Endodermal cell (in vitro differentiated cells): ENCODE results near the gene ADH1B. TPM values are rescaled to one million over a fixed set of nuclear protein-coding genes. Genes with fewer than 3 reads are reported as not detected.

ENCODE experiments used
- DNase-seq: peaks from one replicate; pipeline ENCODE4 v3.0.0-alpha.2; 2017
- H3K27ac ChIP-seq: 2 replicates; pipeline ENCODE4 v1.5.1; 2013; ENCODE audit warnings: mild to moderate bottlenecking, low read depth, low read length, moderate library complexity
- H3K27me3 ChIP-seq: 2 replicates; pipeline ENCODE4 v1.6.1; 2013; ENCODE audit warnings: mild to moderate bottlenecking, low read length, moderate library complexity; ENCODE audit not compliant: insufficient read depth, control insufficient read depth, poor library complexity, severe bottlenecking
- H3K36me3 ChIP-seq: 2 replicates; pipeline ENCODE4 v1.7.0; 2013; ENCODE audit warnings: mild to moderate bottlenecking, low read length, moderate library complexity; ENCODE audit not compliant: control insufficient read depth, insufficient read depth
- H3K4me1 ChIP-seq: one replicate; pipeline ENCODE4 v1.7.0; 2013; ENCODE audit warnings: low read length; ENCODE audit not compliant: control insufficient read depth, insufficient read depth
- H3K4me3 ChIP-seq: 2 replicates; pipeline ENCODE4 v1.5.1; 2013; ENCODE audit warnings: mild to moderate bottlenecking, low read length, moderate library complexity
- H3K9ac ChIP-seq: 2 replicates; pipeline ENCODE4 v1.6.1; 2013; ENCODE audit warnings: mild to moderate bottlenecking, low read length, moderate library complexity; ENCODE audit not compliant: poor library complexity, severe bottlenecking; ENCODE audit errors: extremely low read depth
- H3K9me3 ChIP-seq: 2 replicates; pipeline ENCODE4 v1.6.1; 2013; ENCODE audit warnings: mild to moderate bottlenecking, low read length, moderate library complexity; ENCODE audit not compliant: control insufficient read depth
- H3K27ac Mint-ChIP-seq: 2 replicates; pipeline ENCODE4 v1.8.0; 2020; ENCODE audit warnings: mixed read lengths
- H3K27me3 Mint-ChIP-seq: 2 replicates; pipeline ENCODE4 v1.8.0; 2021; ENCODE audit warnings: mild to moderate bottlenecking, mixed read lengths; ENCODE audit not compliant: insufficient read depth
- H3K36me3 Mint-ChIP-seq: 2 replicates; pipeline ENCODE4 v1.8.0; 2020; ENCODE audit warnings: low read depth, mixed read lengths
- H3K4me1 Mint-ChIP-seq: 2 replicates; pipeline ENCODE4 v1.8.0; 2020; ENCODE audit warnings: mixed read lengths
- H3K4me3 Mint-ChIP-seq: 2 replicates; pipeline ENCODE4 v1.8.0; 2020; ENCODE audit warnings: mild to moderate bottlenecking, moderate library complexity, mixed read lengths
- H3K9me3 Mint-ChIP-seq: 2 replicates; pipeline ENCODE4 v1.8.0; 2020; ENCODE audit warnings: mild to moderate bottlenecking, mixed read lengths
- CTCF ChIP-seq: fragments of 200-600 bp; sonication (generic); conservative IDR thresholded peaks from 2 replicates; pipeline ENCODE4 v1.5.0; 2021; ENCODE audit warnings: antibody characterized with exemption, mild to moderate bottlenecking
- WGBS, 2 experiments: methylation state at CpG; one replicate each; pipeline versions ENCODE4 v1.1.5 to v1.1.7; 2013; ENCODE audit warnings: missing lambda C conversion rate in 2 of 2, mixed read lengths in 1 of 2; ENCODE audit not compliant: insufficient coverage in 1 of 2, insufficient read length in 1 of 2; 5-methylcytosine and 5-hydroxymethylcytosine counted together
- total RNA-seq, 2 donors: library from RNA; stranded (reverse); fragmentation: NEBNext Ultra II Directional in 1 of 2; extraction: Animal tissue kit (Norgen Biotek cat#: 25700) in 1 of 2; gene quantifications; 2 replicates in 1 of 2; 3 replicates in 1 of 2; pipeline ENCODE4 v1.2.1, GENCODE V29; 2021

ADH1B gene
- total RNA-seq, 2 donors from 2014 or later = not detected

GRCh38 chr4:99334880-99335279 is 13.7 kb upstream of the ADH1B start:
- Histone ChIP-seq H3K27me3 (peaks cover 87% of the 10 kb centered on the region), H3K27ac (no peak overlapping the region), H3K36me3 (no peaks in the 10 kb centered on the region), H3K4me1 (no peaks in the 10 kb centered on the region), H3K4me3 (no peak overlapping the region), H3K9me3 (peaks cover 19% of the 10 kb centered on the region), H3K9ac (no peak overlapping the region)
- Mint-ChIP-seq H3K4me3 (no peak overlapping the region), H3K36me3 (no peaks in the 10 kb centered on the region), H3K27ac (no peak overlapping the region), H3K4me1 (peaks cover 4% of the 10 kb centered on the region), H3K9me3 (peaks cover 2% of the 10 kb centered on the region), H3K27me3 (peaks cover 85% of the 10 kb centered on the region)
- WGBS, 2 experiments = 95 to 100% methylated on average over 1 of the region's 1 CpG
- TF ChIP-seq CTCF = no peak
- DNase-seq = no peak

- no peak for TF ChIP-seq CTCF
- Mint-ChIP-seq H3K36me3 (no peaks in the 10 kb centered on the region), H3K4me1 (peaks cover 4% of the 10 kb centered on the region), H3K4me3 (no peak overlapping the region), H3K27ac (no peak overlapping the region), H3K9me3 (peaks cover 32% of the 10 kb centered on the region), H3K27me3 (peaks cover 61% of the 10 kb centered on the region)
- Histone ChIP-seq H3K27me3 (peaks cover 55% of the 10 kb centered on the region), H3K9ac (no peak overlapping the region), H3K27ac (no peak overlapping the region), H3K4me1 (no peaks in the 10 kb centered on the region), H3K4me3 (no peak overlapping the region), H3K9me3 (peaks cover 55% of the 10 kb centered on the region), H3K36me3 (no peaks in the 10 kb centered on the region)
- WGBS, 2 experiments = 95% methylated on average over 3 of the region's 3 CpGs; no CpG with 5 or more reads in 1 of the 2 experiments
- no peak for DNase-seq
These were observed 9.4 kb upstream of the ADH1B start for GRCh38 chr4:99330648-99331047.

GRCh38 chr4:99329876-99330275 is 8.7 kb upstream of the ADH1B start:
- H3K27ac ChIP-seq = no peak overlapping the region
- peaks cover 33% of the 10 kb centered on the region for H3K9me3 Mint-ChIP-seq
- 84 to 100% methylated on average over 1 of the region's 2 CpGs for WGBS, 2 experiments

More at GRCh38 chr4:99329876-99330275, 8.7 kb upstream of the ADH1B start:
- Mint-ChIP-seq H3K36me3 (no peaks in the 10 kb centered on the region), H3K4me1 (peaks cover 4% of the 10 kb centered on the region), H3K27me3 (peaks cover 55% of the 10 kb centered on the region), H3K4me3 (no peak overlapping the region), H3K27ac (no peak overlapping the region)
- Histone ChIP-seq H3K4me3 (no peak overlapping the region), H3K9ac (no peak overlapping the region), H3K36me3 (no peaks in the 10 kb centered on the region), H3K27me3 (peaks cover 47% of the 10 kb centered on the region), H3K9me3 (peaks cover 57% of the 10 kb centered on the region), H3K4me1 (no peaks in the 10 kb centered on the region)
- no peak for DNase-seq
- no peak for TF ChIP-seq CTCF
